DMS153 (cell line): ENCODE measurements around the gene TRAPPC2.

ENCODE experiments used
- DNase-seq: peaks from one replicate; lab custom pipeline; 2025; lab: John Stamatoyannopoulos, UW

Gene TRAPPC2

DNA sequence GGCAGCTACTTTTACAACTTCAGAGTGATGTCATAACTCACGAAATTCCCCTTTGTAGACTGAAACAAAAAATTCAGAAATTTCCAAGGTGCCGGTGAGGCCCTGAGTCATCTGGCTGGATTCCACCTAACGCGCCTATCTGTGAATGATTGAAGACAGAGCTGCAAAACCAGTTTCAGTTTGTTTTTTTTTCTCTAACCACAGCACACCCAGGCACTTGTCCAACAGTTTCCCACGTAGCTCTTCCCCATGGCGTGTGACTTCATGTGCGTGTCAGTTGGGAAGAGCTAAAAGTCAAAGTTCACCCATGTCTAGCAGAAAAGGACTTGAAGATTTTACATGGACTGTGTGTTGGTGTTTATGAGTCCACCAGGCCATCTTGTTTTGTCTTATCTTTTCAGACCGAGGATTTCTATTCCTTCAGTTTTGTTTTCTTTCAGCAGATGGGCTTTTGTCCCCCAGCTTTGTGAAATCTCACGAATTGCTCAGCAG is 65.1 kb downstream of the TRAPPC2 start:
- peak; percentile 54 for DNase-seq

DNA sequence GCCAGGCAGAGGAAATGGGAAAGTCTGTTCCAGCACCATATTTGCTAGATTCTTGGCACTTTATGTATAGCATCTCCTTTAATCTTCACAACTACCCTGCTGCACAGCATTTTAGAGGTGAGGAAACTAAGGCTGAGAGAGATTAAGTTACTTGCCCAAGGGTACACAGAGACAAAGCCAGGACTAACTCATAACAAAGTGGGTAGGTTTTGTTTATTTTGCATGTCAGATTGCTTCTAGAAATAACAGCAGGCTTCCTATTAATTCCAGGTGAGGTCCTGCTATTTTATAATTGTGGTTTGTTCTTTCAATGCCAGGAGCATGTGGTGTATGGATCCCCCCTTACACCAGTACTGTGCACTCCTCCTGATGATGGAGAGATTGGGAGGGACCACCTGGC is 66.5 kb downstream of the TRAPPC2 start:
- DNase-seq, result no peak

GRCh38 chrX:13666836-13667235 is 67.6 kb downstream of the TRAPPC2 start:
- DNase-seq, result peak; percentile 0

- DNase-seq, result no peak
Measured at GRCh38 chrX:13664020-13664419, 70.4 kb downstream of the TRAPPC2 start.

DNA sequence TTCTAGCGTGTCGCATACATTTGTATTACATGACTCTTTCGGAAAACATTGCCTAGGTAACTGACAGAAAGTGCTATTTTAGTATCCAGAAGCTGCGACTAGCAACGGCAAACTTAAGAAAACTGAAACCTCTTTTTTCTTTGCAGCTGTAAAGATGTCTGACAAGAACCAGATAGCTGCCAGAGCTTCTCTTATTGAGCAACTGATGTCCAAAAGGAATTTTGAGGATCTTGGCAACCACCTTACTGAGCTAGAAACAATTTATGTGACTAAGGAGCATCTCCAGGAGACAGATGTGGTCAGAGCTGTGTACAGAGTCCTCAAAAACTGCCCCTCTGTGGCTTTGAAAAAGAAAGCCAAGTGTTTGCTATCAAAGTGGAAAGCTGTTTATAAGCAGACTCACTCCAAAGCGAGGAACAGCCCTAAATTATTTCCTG is 72.0 kb downstream of the TRAPPC2 start:
- no peak for DNase-seq
